Immature natural killer cell (primary cell): Measurements from ENCODE around the gene C19orf44. TPM values are rescaled to one million over a fixed set of nuclear protein-coding genes. Genes with fewer than 3 reads are reported as not detected.
"Not testable (repeated sequence)": the region's sequence is repeated elsewhere in the genome, so short reads cannot be mapped to it uniquely, and the experiment has no call there.

ENCODE experiments used
- DNase-seq, 3 donors: peaks; one replicate each; pipeline ENCODE4 v3.0.0; 2022; ENCODE audit warnings: mixed read lengths in 1 of 3
- H3K27ac Mint-ChIP-seq, 6 donors: one replicate each; pipeline ENCODE4 v1.8.0; 2020; ENCODE audit warnings: mixed read lengths in 6 of 6, mild to moderate bottlenecking in 5 of 6, inconsistent platforms in 4 of 6, moderate library complexity in 3 of 6
- H3K27me3 Mint-ChIP-seq, 3 donors: one replicate each; pipeline ENCODE4 v1.8.0; 2020 to 2021; ENCODE audit warnings: low read depth in 3 of 3, mild to moderate bottlenecking in 3 of 3, mixed read lengths in 3 of 3, moderate library complexity in 3 of 3, inconsistent platforms in 1 of 3
- H3K36me3 Mint-ChIP-seq, 3 donors: one replicate each; pipeline ENCODE4 v1.8.0; 2020; ENCODE audit warnings: mixed read lengths in 3 of 3, inconsistent platforms in 2 of 3, mild to moderate bottlenecking in 2 of 3
- H3K4me1 Mint-ChIP-seq, 2 donors: one replicate each; pipeline ENCODE4 v1.8.0; 2020; ENCODE audit warnings: inconsistent platforms in 2 of 2, mild to moderate bottlenecking in 2 of 2, mixed read lengths in 2 of 2, moderate library complexity in 1 of 2
- H3K4me3 Mint-ChIP-seq, 5 donors: one replicate each; pipeline ENCODE4 v1.8.0; 2020; ENCODE audit warnings: mild to moderate bottlenecking in 5 of 5, mixed read lengths in 5 of 5, inconsistent platforms in 3 of 5, moderate library complexity in 3 of 5
- H3K9me3 Mint-ChIP-seq, 6 donors: one replicate each; pipeline ENCODE4 v1.8.0; 2020; ENCODE audit warnings: mild to moderate bottlenecking in 6 of 6, mixed read lengths in 6 of 6, inconsistent platforms in 4 of 6, moderate library complexity in 3 of 6
- polyA plus RNA-seq, 3 donors: library from polyadenylated mRNA; unstranded; fragments of 300-500 nt; fragmentation: Illumina TruSeq; gene quantifications; one replicate each; pipeline ENCODE4 v1.2.3, GENCODE V29; 2021

C19orf44 gene
- polyA plus RNA-seq = 1 to 10 TPM in 1 of 3 donors, under 1 TPM in 1, not detected in 1; 0.80 to 1.2 TPM

DNA sequence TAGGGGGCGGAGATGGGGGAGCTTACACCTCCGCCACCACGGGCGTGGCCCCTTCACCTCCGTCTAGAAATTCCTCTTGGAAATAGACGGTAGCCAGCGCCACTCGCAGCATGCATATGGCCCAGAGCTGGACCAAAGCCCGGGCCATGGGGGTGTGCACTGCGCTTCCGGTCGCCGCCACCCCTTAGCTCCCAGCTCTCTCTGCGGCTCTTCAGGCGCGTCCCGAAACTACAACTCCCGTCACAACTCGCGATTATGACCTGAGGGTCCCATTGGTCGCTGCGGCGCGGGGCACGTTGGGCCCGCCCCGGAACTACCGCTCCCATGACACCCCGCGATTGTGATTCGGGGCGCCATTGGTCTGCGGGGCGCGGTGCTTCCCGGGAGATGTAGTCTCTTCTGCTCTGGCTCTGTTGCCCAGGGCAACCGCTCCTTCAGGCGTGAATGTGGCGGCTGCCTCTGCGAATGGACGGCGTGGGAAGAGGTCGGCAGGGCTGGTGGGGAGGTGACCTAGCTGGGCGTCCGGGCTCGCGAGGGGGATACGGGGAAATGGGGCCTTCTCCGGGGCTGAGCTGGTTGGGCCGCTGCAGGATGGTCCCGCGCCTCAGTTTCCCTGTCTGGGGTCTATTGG lies at the start of gene C19orf44, which contains the start of gene CALR3:
TSS of gene C19orf44 (plus strand) at position 413 of the 631 bp plus-strand sequence. CDS start 4,399 bp downstream, outside the sequence.
TSS of gene CALR3 (minus strand) at position 186 of the 631 bp plus-strand sequence. CDS start at position 148, 38 bp downstream.
- Mint-ChIP-seq H3K27ac (peak within 1 kb of the TSS; percentile 79 to 97 (median 94)), H3K27me3 (peaks cover 0 to 2% (median 0%) of the 10 kb centered on the region in 3 donors), H3K4me3 (peak within 1 kb of the TSS; percentile 88 to 96 (median 93)), H3K4me1 (peaks cover 8 to 29% of the 10 kb centered on the region in 2 donors), H3K36me3 (peaks cover 0 to 1% (median under 1%) of the 10 kb centered on the region in 3 donors), H3K9me3 (no peaks in the 10 kb centered on the region)
- peak; percentile 94 to 95 (median 95) for DNase-seq

DNA sequence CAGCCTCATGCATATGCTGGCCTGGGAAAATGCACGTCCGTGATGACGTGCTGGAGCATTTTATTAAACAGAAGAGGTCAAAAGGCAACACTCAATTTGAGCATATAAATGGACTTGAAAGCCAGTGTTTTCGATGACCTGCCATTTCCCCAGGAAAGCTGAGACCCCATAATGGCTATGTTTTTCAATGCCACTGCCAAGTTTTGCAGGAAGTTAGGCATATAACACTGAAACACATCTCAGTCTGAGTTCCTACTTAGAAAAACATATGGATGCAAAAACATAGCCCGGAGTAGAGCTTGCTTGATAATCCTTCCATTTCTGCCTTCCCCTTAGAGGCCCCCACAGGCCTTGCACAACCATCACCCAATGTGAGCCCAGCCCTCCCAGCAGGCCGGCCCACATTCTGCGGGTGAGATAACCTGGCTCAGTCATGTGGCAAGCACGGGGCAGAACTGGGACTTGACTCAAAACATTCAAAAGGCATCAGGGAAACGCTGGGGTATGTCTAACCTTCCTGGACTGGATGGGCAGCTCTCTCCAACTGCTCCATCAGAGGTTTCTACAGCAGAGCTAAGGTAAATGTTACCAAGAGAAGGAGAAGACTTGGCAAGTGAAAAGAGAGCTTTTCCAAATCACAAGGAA lies 49.3 kb upstream of the C19orf44 start:
- peaks cover 3 to 4% (median 3%) of the 10 kb centered on the region in 3 donors for H3K36me3 Mint-ChIP-seq
- H3K4me3 Mint-ChIP-seq = peak overlapping the region; percentile 72 to 96 (median 84)
- peak; percentile 84 to 87 (median 86) for DNase-seq
- H3K9me3 Mint-ChIP-seq = peaks cover 0 to 4% (median 3%) of the 10 kb centered on the region in 6 donors
- H3K27ac Mint-ChIP-seq = peak overlapping the region; percentile 97 to 100 (median 100)
- peaks cover 10 to 12% (median 12%) of the 10 kb centered on the region in 3 donors for H3K27me3 Mint-ChIP-seq
- peaks cover 90 to 92% of the 10 kb centered on the region in 2 donors for H3K4me1 Mint-ChIP-seq

DNA sequence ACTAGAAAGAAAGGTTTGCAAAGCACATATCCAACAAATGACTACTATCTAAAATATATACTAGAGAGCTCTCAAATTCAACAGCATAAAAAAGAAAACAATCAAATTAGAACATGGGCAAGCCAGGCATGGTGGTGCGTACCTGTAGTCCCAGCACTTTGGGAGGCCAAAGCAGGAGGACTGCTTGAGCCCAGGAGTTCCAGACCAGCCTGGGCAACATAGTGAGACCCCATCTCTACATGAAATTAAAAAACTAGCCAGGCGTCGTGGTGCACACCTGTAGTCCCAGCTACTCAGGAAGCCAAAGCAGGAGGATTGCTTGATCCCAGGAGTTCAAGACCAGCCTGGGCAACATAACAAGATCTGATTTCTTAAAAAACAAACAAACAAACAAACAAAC lies 47.3 kb upstream of the C19orf44 start:
- Mint-ChIP-seq H3K4me1 (peaks cover 75 to 81% of the 10 kb centered on the region in 2 donors), H3K4me3 (peak overlapping the region; percentile 64 to 84 (median 73)), H3K27me3 (peaks cover 10 to 12% (median 12%) of the 10 kb centered on the region in 3 donors), H3K27ac (peak overlapping the region; percentile 97 to 100 (median 100))
- H3K9me3 Mint-ChIP-seq, H3K36me3 Mint-ChIP-seq, DNase-seq: not testable (repeated sequence)

DNA sequence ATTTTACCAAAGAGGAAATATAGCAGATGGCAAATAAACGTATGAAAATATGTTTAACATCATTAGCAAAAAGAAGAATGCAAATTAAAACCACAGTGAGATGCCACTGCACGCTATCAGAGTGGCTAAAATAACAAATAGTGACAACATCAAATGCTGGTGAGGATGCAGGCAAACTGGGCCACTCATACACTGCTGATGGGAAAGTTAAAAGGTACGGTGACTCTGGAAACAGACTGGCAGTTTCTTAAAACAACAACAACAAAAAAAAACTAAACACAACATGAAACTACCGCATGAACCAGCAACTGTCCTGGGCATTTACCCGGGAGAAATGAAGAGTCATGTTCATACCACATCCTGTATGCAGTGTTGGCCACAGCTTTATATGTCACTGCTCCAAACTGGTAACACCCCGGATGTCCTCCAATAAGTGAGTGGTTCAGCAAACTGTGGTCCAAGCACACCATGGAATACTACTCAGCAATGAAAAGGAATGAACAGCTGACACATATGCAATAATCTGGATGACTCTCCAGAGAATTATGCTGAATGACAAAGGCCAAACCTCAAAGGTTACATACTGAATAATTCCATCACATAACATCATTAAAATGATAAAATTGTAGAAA lies 46.7 kb upstream of the C19orf44 start:
- peak overlapping the region; percentile 64 to 84 (median 73) for H3K4me3 Mint-ChIP-seq
- H3K9me3 Mint-ChIP-seq = peaks cover 0 to 4% (median 3%) of the 10 kb centered on the region in 6 donors
- peak; percentile 84 to 87 (median 87) for DNase-seq
- H3K4me1 Mint-ChIP-seq = peaks cover 75 to 81% of the 10 kb centered on the region in 2 donors
- peak overlapping the region; percentile 97 to 100 (median 100) for H3K27ac Mint-ChIP-seq
- peaks cover 3 to 4% (median 3%) of the 10 kb centered on the region in 3 donors for H3K36me3 Mint-ChIP-seq
- peaks cover 10 to 12% (median 12%) of the 10 kb centered on the region in 3 donors for H3K27me3 Mint-ChIP-seq

DNA sequence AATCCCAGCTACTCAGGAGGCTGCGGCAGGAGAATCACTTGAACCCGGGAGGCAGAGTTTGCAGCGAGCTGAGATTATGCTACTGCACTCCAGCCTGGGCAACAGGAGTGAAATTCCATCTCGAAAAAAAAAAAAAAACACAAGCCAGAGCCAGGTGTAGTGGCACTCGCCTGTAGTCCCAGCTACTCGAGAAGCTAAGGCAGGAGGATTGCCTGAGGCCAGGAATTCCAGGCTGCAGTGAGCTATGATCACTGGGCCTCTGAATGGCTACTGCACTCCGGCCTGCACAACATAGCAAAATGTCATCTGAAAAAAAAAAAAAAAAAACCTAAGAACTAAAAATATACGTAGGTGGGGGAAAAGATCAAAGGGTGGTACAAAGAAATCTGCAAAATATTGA lies 43.9 kb upstream of the C19orf44 start:
- Mint-ChIP-seq H3K27me3 (peaks cover 7 to 14% (median 11%) of the 10 kb centered on the region in 3 donors), H3K4me3 (peak overlapping the region in 1 of 5 donors; percentile 32), H3K4me1 (peaks cover 69 to 73% of the 10 kb centered on the region in 2 donors), H3K9me3 (peaks cover 0 to 4% (median 3%) of the 10 kb centered on the region in 6 donors), H3K36me3 (peaks cover 3 to 4% (median 3%) of the 10 kb centered on the region in 3 donors), H3K27ac (peak overlapping the region in 1 of 6 donors; percentile 71)
- DNase-seq = no peak

DNA sequence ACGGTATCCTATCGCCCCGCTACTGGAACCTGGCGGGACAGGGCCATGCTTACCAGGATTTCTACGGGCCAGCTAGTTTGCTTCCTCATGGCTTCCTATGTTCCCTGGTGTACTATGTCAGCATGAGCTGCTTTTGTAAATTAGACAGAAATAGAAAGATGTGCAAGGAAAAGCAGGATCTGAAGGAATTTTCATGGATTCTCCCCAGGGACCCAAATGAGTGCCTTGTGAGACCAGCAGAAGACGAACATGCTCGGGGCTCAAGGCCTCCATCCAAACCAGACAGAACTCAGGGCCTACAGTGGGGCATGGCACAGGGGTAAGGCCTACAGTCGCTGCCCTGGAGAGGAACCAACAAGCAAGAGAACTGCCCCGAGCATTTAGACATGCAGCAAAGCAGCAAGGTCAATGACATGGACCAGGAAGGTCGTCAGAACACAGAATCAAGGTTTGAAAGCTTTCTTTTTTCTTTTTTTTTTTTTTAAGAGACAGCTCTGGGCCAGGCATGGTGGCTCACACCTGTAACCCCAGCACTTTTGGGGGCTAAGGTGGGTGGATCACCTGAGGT lies 41.8 kb upstream of the C19orf44 start:
- Mint-ChIP-seq H3K27ac (peak overlapping the region; percentile 43 to 86 (median 82)), H3K36me3 (peaks cover 3 to 4% (median 3%) of the 10 kb centered on the region in 3 donors), H3K4me1 (peaks cover 71 to 73% of the 10 kb centered on the region in 2 donors)

DNA sequence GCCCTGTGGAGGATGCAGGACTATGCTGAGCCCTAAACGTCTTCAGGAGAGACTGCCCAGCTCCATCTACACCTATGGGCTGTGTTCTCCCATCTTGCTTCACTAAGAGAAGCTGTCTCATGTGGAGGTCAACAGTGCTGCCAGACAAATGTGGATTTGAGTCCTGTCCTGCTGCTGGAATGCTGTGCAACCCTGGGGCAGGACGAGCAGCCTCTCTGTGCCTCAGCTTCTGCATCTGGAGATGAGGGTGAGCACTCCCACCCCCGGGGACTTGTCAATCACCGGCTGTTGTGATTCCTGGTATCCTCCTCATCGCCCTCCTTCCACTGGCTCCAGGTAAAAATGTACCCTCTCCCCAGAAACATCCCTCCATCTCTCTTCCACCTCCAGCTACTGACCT lies 40.7 kb upstream of the C19orf44 start:
- Mint-ChIP-seq H3K27ac (peak overlapping the region in 5 of 6 donors; percentile 56 to 83 (median 80)), H3K4me1 (peaks cover 71 to 73% of the 10 kb centered on the region in 2 donors), H3K9me3 (no peaks in the 10 kb centered on the region), H3K27me3 (peaks cover 2 to 4% (median 3%) of the 10 kb centered on the region in 3 donors), H3K4me3 (peak overlapping the region in 1 of 5 donors; percentile 14), H3K36me3 (no peaks in the 10 kb centered on the region)
- DNase-seq = no peak

More for the DNA sequence above, 41.8 kb upstream of the C19orf44 start:
- DNase-seq = no peak
- Mint-ChIP-seq H3K27me3 (peaks cover 6 to 9% (median 6%) of the 10 kb centered on the region in 3 donors), H3K9me3 (peaks cover 0 to 4% (median 3%) of the 10 kb centered on the region in 6 donors), H3K4me3 (peak overlapping the region in 2 of 5 donors; percentile 10 to 22)

DNA sequence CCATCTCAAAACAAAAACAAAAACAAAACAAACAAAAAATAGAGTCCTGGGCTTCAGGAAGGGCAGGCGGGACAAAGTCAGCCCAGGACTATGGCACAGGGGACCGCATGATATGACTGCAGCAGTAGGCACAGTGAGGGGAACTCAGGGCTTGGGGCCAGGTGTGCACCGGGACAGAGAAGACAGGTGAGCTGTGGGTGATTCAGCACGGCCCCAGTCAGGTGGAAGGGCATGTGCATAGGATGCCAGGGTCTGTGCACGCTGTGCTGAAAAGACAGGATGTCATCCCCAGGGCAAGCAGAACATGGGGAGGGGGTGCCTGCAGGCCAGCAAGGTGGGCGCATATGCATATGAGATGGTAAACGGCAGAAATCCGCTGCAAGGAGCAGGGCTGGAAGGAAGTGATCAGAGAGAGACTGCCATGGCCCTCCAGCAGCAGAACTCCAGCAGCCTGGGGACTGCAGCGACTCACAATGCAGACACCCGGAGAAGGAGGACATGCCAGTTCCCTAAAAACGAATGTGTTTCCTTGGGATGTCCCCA lies 39.5 kb upstream of the C19orf44 start:
- Mint-ChIP-seq H3K9me3 (no peaks in the 10 kb centered on the region), H3K27ac (peak overlapping the region; percentile 75 to 91 (median 82)), H3K4me1 (peaks cover 68 to 75% of the 10 kb centered on the region in 2 donors), H3K36me3 (no peaks in the 10 kb centered on the region), H3K27me3 (peaks cover 2 to 4% (median 3%) of the 10 kb centered on the region in 3 donors), H3K4me3 (peak overlapping the region; percentile 51 to 73 (median 61))
- no peak for DNase-seq

DNA sequence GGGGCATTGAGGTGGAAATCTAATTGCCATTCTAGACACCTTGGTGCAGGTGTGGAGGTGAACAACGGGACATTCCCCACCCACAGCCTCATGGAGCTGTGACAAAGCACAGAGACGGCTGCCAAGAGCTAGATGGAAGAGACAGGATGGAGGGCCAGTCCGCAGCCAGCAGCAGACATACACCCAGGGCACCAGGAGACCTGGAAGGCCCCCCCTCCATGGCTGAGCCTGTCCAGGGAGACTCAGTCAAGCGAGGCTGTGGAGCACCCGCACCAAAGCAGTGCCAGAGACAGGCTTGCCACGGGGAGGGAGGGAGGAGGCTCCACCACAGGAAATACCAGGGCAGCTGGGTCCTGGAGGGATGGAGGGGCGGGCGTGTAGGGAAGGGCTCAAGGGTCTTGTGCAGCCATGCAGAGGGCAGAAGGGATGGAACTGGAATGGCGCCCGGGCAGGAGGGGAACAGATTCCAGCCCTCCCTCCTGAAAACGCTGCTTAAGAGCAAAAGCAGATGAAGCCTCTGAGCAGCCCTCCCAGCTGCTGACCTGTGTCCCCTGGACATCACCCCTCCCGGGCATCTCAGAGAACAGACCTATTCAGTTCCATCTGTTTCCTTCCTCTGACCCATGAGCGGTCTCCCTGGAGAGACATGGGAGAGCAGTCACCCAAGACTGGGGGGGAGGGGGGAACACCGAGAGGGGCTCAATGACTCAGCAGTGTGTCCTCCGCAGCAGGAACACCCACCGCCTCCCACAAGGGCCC lies 38.8 kb upstream of the C19orf44 start:
- peak overlapping the region; percentile 51 to 73 (median 61) for H3K4me3 Mint-ChIP-seq
- peaks cover 2 to 4% (median 3%) of the 10 kb centered on the region in 3 donors for H3K27me3 Mint-ChIP-seq
- no peaks in the 10 kb centered on the region for H3K9me3 Mint-ChIP-seq
- H3K4me1 Mint-ChIP-seq = peaks cover 73 to 81% of the 10 kb centered on the region in 2 donors
- H3K36me3 Mint-ChIP-seq = no peaks in the 10 kb centered on the region
- DNase-seq = no peak
- H3K27ac Mint-ChIP-seq = peak overlapping the region; percentile 75 to 91 (median 82)

DNA sequence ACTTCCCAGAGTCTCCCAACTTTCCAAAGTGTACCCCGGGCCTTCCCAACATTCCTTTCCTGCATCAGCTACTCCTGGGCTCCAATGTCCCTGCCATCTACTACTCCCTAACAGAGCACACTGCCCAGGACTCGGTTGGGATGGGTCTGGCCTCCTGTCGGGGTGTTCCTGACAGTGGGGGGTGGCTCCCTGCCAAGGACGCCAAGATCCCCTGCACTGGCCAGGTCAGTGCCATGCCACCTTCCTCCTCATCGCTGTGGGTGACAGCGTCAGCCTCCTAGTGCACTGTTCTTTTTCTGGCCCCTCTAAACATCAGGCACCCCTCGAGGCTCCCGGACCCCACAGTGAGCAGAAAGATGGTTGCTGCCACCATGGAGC lies 38.3 kb upstream of the C19orf44 start:
- DNase-seq = no peak

DNA sequence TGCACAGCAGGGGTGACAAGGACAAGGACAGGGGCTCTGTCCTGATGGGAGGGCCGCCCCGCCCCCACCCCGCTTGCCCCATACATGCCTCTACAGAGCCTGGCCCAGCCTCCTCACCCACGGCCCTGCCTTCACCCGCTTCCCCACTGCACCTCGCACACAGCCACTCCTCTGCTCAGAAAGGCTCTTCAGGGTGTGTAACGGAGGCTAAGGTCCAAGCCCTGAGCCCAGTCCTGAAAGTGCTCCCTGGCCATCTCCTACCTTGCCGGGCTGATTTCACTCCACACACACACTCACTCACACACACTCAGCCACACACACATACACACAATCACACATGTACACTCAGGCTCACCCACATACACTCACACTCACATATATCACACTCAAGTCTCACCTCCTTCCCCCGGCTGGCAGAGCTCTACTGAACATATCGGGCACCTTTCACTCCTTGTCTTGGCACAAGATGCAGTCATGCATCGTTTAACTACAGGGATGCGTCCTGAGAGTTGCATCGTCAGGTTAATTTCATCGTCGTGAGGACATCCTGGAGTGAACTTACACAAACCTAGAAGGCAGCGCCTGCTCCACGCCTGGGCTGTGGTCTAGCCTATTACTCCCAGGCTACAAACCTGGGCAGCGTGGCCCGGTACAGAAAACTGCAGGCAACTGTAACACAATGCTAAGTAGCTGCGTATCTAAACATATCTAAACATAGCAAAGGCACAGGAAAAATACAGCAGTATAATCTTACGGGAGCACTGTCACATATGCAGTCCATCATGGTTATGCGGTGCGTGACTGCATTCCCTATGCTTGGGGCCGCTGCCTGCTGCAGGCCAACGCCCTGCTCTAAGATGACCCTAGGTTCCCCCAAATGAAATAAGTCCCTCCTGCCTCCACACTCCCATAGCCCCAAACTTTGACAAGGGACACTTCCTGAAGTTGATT lies 37.5 kb upstream of the C19orf44 start:
- no peak for DNase-seq
- Mint-ChIP-seq H3K27me3 (peaks cover 3 to 4% (median 4%) of the 10 kb centered on the region in 3 donors), H3K4me1 (peaks cover 80 to 91% of the 10 kb centered on the region in 2 donors), H3K27ac (peak overlapping the region; percentile 60 to 85 (median 74)), H3K9me3 (no peaks in the 10 kb centered on the region), H3K4me3 (peak overlapping the region; percentile 52 to 74 (median 60)), H3K36me3 (no peaks in the 10 kb centered on the region)

More for the DNA sequence above, 38.3 kb upstream of the C19orf44 start:
- peak overlapping the region; percentile 3 to 85 (median 68) for H3K27ac Mint-ChIP-seq
- H3K27me3 Mint-ChIP-seq = peaks cover 2 to 4% (median 3%) of the 10 kb centered on the region in 3 donors
- H3K4me3 Mint-ChIP-seq = peak overlapping the region; percentile 40 to 74 (median 60)
- no peaks in the 10 kb centered on the region for H3K36me3 Mint-ChIP-seq
- no peaks in the 10 kb centered on the region for H3K9me3 Mint-ChIP-seq
- peaks cover 77 to 87% of the 10 kb centered on the region in 2 donors for H3K4me1 Mint-ChIP-seq
